Measurements from ENCODE around the gene ZBTB7C.
A peak's percentile ranks its signal among the peaks of the same experiment; 100 is the strongest.
"Not testable (repeated sequence)": the region's sequence is repeated elsewhere in the genome, so short reads cannot be mapped to it uniquely, and the experiment has no call there.

Gene ZBTB7C

DNA sequence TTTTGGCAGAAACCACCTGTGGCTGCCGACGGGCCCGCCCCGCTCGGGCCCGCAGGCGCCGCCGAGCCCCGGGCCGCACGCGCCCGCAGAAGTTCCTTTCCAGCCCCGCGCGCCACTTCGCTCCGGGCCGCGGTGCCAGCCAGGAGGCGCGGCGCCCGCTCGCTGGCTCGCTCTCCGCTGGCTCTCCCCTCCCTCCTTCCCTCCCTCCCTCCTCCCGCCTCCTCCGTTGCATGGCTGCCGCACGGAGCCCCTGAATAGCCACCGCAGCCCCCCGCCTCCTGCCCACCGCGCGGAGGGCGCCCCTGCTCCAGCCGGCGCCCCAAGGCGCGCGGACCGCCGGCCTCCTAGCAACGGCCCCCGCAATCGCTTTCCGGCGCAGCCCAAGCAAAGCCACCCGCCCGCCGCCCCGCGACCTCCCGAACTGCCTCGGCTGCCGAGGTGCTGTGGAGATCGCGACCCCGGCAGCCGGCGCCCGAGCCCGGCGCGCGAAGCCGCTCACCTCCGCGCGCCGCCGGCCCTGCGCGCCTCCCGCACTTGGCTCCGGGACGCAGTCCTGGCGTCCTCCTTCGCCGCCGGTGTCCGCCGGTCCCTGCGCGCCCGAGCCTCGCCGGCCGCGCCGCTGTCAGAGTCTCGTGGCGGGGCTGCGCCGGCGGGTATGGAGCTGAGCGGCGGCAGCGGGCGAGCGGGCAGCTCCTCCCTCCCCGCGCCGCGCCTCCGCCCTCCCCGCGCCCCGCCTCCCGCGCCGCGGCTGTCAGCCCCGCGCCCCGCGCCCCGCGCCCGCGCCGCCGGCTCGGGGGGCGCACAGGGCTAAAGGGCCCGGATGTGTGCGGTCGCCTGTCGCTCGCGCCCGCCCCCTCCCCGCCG is at the start of gene ZBTB7C:
Gene ZBTB7C (minus strand): TSS at position 657 of the 864 bp plus-strand sequence.
- DNase-seq (ENCODE audit: low spot score) = peak; percentile 46

DNA sequence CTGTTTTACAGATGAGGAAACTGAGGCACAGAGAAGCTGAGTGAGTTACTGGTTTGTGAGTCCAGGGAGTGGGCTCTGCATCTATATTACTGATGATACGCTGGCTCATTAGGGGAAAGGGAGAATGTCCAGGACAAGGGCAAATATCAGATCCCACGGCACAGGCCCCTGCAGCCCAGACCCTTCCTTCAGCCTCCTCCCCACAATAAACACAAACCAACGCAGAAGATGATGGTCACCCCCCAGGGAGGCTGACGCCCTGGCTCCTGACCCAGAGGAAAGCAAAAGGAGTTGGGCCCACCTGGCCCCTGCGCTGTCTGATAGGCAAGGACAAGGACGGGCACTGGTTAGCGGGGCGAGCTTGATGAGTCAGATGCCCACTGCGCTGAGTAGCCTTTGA is 47.7 kb upstream of the ZBTB7C start:
- no peak for DNase-seq (ENCODE audit: low spot score)

DNA sequence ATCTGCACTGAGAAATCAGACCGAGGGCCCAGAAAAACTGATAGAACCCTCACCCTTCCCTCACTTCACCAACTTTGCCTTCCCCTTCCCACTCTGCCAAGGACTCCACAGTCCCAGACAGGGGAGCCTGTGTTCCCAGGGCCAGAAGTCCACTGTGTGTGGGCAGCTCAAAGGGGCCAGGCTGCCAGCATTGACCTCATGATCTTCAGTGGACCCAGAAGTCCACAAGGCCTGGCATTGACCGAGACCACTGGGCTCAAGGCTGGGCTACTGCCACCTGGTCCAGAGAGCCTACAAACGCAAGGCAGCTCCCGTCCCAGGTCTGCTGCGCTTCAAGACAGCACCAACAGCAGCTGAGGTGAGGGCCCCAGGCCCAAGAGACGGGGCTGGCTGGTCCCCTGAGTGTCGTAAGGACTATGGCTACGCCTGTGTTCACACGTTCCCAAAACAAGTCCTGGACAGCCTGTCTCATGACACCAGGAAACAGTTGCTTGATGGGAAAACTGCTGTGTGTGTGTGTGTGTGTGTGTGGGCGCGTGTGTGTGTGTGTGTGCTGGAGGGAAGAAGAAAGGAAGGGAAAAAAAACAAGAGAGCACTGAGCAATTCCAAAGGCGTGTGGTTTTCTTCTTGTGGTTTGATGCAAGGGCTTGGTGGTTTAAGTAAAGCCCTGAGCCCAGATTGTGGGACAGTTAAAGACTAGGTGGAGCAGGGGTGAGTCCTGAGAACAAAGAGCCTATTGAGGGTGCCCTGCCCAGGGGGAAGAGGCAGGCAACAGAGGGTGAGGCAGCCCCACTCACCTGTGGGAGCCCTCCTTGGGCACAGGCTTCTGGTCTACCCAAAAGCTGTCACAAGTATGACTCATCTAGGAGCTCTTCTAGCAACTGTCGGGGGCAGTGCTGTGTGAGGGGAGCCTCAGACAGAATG is 46.6 kb upstream of the ZBTB7C start:
- DNase-seq (ENCODE audit: low spot score) = peak; percentile 97

DNA sequence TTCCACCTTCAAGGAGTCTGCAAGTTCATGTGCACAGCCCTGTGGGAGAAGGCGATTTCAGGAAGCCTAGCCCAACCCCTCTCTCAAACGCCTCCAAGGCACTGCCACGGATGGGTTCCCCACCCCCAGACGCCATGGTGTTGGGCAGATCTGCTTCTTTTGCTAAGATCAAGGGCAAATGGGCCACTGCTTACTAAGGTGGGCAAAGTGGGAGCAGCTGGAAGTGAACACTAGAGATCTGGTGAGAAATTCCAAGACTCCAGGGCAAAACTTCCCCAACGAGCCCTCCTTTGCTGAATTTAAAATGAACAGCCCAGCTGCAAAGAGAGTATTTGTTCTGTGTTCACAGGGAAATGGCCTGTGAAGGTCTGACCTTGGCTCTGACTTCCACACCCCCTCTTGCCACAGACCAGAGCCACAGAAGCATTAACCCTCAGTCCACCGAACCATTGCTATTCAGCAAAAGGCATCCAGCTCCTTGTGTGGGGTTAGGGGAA is 45.1 kb upstream of the ZBTB7C start:
- DNase-seq (ENCODE audit: low spot score) = peak; percentile 50

DNA sequence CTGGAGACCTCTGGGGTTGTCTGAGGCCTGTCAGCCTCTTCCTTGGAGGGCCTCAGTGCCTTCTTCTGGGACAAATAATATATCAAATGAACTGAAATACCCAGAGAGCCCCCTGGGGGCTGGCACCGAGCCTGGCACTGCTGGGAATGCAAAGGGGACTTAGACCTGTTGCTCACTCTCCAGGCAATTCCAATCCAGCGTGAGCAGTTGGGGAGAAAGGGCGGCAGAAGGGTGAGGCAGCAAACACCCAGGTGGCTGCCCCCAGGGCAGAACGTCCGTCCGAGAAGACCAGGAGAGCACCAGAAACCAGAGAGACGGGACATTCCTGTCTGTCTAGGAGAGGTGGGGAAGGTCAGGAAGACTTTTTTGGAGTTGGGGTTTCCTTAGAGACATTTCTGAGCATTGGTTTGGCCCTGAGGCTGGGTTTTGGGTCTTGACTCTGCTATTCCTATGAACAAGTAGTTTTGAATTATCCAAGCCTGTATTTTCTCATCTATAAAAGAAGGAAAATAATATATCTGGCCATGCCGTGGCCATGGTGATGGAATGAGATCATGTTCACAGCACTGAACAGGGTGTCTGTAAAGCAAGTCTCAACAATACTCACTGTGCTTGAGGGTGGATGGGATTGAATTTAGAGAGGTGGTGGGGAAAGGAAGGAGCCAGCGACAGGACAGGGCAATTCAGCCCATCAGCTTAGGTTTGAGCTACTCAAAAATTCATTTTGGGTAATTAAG is 44.3 kb upstream of the ZBTB7C start:
- no peak for DNase-seq (ENCODE audit: low spot score)

DNA sequence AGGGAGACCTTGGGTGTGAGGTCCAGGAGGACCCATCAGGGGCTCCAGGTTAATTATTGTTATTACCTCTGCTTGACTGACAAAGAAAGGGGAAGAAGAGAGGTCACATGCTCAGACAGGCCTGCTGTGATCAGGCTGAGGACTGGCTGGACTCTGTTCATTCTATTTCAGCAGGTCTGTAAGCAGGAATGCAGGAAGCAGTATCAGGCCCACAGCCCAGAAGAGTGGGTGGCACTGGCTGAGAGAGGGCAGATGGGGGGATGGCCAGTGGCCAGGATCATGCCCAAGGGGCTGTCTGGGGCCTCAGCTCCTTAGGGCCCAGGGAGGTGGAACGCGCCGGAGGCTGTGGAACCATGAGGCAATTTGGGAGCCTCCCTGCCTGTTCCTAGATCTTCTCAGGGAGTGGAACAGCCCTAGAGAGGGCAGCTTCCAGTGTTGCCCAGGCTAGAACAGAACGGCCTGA is 43.7 kb upstream of the ZBTB7C start:
- DNase-seq (ENCODE audit: low spot score) = peak; percentile 22

DNA sequence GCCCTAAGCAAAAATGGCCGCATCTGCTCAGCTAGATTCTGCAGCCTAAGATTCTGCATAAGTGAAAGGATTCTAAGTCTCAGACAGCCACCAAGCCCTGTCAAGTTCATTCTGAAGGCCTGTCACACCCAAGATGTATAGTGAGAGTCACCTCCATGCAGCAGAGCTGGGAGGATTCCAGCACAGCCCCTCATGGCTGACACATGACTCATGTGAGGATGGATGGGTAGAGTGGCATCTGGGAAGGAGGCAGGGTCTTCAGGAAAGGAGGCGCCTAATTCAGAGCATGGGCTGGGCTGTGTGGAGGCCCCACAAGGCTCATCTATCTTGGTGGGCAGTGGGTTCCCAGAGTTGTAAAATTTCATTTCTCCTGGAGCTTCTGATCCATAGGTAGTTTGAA is 41.5 kb upstream of the ZBTB7C start:
- DNase-seq (ENCODE audit: low spot score) = no peak

DNA sequence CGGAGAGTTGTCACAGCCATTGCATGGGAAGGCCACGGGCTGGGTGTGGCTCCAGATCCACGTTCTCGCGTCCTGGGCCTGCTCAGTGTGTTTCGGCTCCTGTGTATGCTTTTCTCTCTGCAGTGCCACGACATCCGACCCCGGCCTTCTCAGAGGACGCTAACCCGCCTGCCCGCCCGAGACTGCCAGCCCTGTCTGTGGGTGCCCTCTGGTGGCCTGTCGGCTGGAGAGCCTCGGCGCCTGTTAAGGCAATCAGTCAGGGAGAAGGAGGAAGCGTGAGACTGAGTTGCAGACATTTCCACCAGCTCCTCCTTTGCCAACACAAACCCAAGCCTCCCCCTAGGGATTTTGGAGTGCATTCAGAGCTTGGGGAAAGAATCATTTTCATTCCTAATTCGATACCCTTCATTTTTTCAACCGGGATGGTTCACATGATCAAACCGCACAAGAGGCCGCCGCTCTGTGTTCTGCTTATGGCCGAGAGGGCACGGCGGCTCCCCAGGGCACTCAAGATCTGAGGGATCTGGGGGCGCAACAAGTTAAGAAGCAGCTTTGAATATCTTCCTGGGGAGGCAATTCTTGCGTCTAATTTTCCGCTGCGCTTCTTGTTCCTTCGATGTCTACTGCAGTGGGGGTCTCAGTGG is 37.5 kb upstream of the ZBTB7C start:
- DNase-seq (ENCODE audit: low spot score) = peak; percentile 72

DNA sequence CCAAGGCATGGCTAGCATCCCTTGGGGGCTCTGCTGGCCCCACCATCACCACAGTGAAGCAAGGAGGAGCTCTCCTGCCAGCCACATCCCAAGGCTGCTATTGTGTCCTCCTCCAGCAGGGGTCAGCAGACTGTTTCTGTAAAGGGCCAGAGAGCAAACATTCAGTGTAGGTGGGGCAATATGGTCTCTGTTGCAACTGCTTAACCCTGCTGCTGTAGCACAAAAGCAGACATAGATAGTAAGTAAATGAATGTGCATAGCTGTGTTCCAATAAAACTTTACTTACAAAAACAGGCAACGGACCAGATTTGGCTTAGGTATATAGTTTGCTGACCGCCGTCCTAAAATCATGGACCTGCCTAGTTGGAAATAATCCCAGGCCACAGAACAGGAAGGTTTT is 36.4 kb upstream of the ZBTB7C start:
- peak; percentile 71 for DNase-seq (ENCODE audit: low spot score)

DNA sequence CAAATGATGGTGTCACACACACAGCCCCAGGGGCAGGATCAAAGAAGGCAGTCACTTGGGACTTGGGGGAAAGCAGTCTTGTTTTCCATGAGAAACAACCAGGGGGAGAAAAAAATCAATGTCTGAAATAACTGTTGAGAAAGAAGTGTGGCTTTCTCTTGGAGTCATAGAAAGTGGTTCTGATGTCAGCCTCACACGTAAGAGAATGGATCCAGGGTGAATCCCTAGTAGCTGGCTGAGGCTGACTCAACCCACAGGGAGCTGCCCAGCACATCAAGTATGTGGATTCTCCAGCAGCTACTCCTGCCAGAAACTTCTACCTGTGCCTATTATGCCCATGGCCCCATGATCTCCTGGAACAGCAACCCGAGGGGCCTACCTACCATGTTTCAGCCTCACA is 33.6 kb upstream of the ZBTB7C start:
- DNase-seq (ENCODE audit: low spot score) = no peak

DNA sequence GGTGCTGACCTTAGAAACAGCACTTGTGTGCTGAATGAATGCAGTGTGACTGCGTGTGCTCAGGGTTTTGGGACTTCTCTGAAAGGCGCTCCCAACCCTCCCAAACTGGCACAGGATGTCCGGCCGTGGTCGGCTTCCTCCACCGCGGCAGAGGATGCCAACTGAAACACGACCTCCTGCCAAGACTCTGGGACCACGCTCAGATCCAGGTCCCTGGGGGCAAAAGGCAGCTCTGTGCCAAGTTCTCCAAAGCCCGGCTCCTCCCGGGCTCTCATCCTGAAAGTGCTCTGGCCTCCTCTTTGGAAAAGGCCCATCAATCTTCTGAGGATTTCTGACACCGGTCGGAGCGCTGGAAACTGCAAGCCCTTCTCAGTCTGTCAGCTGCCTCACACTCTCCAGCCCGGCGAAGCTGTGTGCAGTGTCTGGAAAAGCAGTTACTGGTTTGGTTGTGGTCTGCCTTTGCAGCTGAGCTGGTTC is 32.3 kb upstream of the ZBTB7C start:
- no peak for DNase-seq (ENCODE audit: low spot score)

DNA sequence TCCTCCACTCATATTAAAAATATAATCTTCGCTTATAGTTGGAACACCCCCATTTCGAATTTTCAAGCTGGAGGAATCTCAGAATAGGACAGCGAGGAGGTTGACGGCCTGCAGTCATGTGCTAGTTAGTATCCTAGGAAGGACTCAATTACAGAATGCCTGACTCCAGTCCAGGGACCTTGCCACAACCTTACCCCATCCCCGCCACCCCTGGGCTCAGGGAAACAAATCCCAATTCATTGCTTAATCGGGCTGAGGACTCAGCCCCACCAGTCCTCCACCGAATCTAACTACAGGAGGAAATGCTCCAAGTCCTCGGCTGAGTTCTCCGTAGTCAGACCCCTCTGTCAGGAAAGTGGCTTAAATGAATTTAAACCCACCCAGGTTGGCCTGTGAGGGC is 31.7 kb upstream of the ZBTB7C start:
- no peak for DNase-seq (ENCODE audit: low spot score)

DNA sequence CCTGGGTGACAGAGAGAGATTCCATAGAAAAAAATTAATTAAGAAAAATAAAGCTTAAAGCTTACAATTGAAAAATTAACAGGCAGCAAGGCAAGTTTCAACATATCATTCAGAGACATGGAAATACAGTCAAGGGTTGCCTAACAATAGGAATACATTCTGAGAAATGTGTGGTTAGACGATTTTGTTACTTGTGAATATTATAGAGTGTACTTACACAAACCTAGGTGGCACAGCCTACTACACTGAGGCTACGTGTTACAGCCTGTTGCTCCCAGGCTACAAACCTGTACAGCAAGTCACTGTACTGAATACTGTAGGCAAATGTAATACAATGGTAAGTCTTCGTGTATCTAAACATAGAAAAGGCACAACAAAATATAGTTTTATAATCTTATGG is 27.7 kb upstream of the ZBTB7C start:
- DNase-seq (ENCODE audit: low spot score) = no peak

DNA sequence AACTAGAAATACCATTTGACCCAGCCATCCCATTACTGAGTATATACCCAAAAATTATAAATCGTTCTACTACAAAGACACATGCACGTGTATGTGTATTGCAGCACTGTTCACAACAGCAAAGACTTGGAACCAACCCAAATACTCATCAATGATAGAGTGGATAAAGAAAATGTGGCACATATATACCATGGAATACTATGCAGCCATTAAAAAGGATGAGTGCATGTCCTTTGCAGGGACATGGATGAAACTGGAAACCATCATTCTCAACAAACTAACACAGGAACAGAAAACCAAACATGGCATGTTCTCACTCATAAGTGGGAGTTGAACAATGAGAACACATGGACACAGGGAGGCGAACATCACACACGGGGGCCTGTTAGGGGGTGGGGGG is 25.2 kb upstream of the ZBTB7C start:
- not testable (repeated sequence) for DNase-seq (ENCODE audit: low spot score)

DNA sequence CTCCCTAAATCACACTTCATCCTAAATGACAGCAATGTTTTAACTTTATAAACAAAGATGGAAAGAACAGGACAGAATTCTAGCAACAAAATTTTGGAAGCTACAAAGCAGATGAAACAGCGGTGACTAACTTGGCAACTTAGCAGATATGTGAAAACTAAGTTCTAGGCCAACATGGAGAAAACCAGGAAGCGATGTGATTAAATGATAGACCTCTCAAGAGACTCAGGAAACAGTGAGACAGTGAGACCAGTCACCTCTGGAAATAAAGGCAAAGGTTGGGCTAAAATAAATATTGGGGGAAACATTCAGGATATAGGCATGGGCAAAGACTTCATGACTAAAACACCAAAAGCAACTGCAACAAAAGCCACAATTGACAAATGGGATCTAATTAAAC is 24.4 kb upstream of the ZBTB7C start:
- DNase-seq (ENCODE audit: low spot score) = no peak

DNA sequence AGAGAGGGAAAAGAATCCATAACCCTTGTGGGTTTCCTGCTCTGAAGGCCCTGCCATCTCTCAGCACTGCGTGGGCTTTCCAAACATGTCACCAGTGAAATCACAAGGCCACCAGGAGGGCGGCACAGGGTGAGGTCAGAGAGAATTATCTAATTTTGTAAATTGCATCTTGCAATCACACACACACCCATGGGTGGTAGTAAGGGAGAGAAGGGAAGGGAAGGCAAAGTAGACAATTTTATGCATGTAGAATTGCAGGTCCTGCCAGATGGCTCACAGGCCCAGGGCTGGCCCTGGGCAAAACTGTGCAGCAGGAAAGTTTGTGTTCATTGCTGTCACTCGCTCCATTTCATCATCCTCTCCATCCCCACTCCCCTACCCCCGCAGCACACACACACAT is 21.0 kb upstream of the ZBTB7C start:
- no peak for DNase-seq (ENCODE audit: low spot score)

DNA sequence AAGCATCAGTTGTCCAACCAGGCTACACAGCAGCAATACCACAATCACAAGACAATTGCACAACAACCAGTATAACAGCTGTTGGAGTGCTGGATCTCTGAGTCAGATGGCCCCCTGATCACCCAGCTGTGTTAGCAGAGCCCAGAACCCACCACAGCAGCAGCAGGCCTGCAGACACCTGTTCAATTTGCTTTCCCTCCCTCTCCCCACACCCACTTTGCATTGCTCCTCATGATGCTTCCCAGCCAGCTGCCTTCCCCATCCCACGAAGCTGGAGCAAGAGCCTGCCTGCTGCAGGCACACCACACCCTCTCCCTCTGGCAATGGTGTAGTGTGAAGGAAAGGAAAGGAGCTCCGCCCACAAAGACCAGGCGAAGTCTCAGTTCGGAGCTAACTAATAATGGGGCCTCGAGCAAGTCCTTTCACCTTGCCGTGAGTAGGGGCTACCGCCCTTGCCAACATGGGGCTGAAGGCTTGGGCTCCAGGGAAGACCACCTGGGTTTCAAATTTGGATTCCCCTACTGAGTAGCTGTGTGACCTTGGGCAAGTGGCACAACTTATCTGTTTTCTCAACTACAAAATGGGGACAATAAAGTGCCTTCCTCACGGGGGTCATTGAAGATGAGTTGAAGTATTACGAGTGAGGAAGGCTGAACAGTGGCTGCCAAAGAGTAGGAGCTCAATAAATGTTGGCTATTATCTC is 19.4 kb upstream of the ZBTB7C start:
- no peak for DNase-seq (ENCODE audit: low spot score)

DNA sequence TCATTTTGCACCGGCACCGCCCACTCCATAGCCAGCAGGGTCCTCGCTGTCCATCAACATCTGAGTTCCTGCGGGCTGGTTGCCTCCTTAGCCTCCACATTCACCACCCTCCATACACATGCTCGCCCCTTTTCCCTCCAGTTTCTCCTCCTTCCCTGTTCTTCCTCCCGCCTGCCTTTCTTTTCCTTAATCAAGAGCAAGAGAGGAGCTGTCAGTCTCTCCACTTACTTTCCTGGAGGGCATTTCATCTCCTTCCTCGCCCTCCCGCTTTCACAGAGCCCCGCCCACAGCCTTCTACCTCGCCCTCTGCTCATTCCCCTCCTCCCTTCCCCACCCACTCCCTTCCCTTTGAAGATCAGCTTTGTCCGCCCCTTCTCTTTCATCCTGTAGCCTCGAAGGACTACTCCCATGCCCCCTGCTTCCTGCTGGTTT is 13.8 kb upstream of the ZBTB7C start:
- DNase-seq (ENCODE audit: low spot score) = peak; percentile 89

DNA sequence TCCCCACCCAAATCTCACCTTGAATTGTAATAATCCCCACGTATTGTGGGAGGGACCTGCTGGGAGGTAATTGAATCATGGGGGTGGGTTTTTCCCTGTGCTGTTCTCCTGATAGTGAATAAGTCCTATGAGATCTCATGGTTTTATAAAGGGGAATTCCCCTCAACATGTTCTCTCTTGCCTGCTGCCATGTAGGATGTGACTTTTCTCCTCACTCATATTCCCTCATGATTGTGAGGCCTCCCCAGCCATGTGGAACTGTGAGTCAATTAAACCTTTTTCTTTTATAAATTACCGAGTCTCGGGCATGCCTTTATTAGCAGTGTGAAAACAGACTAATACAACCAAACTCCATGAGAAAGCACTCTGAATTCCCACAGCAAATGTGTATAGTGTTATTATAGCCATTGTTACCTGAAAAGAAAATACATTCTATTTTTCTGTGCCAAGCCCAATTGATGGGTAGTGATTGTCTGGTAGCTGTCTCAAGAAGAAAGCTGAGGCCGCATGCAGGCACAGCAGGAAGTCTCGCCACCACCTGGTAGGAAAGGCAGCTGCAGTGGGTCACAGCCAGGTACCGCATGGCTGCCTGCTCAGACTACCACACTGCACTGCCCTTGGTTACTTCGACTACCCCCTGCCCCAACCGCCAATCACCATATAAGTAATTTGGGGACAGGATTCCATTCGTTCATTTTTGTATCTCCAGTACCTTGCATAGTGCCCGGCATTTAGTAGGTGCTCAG is 10.3 kb upstream of the ZBTB7C start:
- no peak for DNase-seq (ENCODE audit: low spot score)
